H1 (cell line): ENCODE results near the gene CPLANE2. TPM values are rescaled to one million over a fixed set of nuclear protein-coding genes. Genes with fewer than 3 reads are reported as not detected.

Source experiments
- CTCF ChIA-PET: fragments of 300-600 bp; sonication (Branson Sonifier 250); formaldehyde crosslinking; loops from one replicate; lab custom pipeline; 2021; ENCODE audit not compliant: partially characterized antibody; lab: Charles Lee
- POLR2A ChIA-PET: fragments of 300-600 bp; sonication (Branson Sonifier 250); formaldehyde crosslinking; loops from one replicate; lab custom pipeline; 2021; ENCODE audit warnings: inconsistent platforms; ENCODE audit not compliant: partially characterized antibody; lab: Charles Lee
- DNase-seq, 2 experiments: peaks; one replicate each; pipeline versions ENCODE4 v3.0.0 to v3.0.0-alpha.2; 2010 to 2022; ENCODE audit warnings: low spot score in 2 of 2, low read depth in 1 of 2, mixed read lengths in 1 of 2
- FAIRE-seq: peaks from 2 replicates; lab custom pipeline; 2011; peaks lifted over from hg19 to GRCh38; lab: Jason Lieb, UNC
- H2AFZ ChIP-seq: 2 replicates; pipeline ENCODE4 v1.8.1; 2012; ENCODE audit warnings: low read length, inconsistent platforms
- H2AK5ac ChIP-seq: 2 replicates; pipeline ENCODE4 v1.6.1; 2013; ENCODE audit warnings: low read depth, low read length
- H2BK120ac ChIP-seq: replicated peaks from 2 replicates; pipeline ENCODE3; 2013; ENCODE audit warnings: low read depth, low read length, inconsistent platforms
- H2BK12ac ChIP-seq: 2 replicates; pipeline ENCODE4 v1.6.1; 2013; ENCODE audit warnings: low read depth, low read length
- H2BK15ac ChIP-seq: 2 replicates; pipeline ENCODE4 v1.6.1; 2013; ENCODE audit warnings: low read length
- H2BK20ac ChIP-seq: 2 replicates; pipeline ENCODE4 v1.6.1; 2013; ENCODE audit warnings: low read length
- H2BK5ac ChIP-seq: 2 replicates; pipeline ENCODE4 v1.6.1; 2013; ENCODE audit warnings: low read depth, low read length
- H3K14ac ChIP-seq: 2 replicates; pipeline ENCODE4 v1.6.1; 2013; ENCODE audit warnings: inconsistent platforms; ENCODE audit not compliant: insufficient read length
- H3K18ac ChIP-seq: 2 replicates; pipeline ENCODE4 v1.6.1; 2013; ENCODE audit warnings: low read length; ENCODE audit errors: extremely low read depth
- H3K23ac ChIP-seq: 2 replicates; pipeline ENCODE4 v1.6.1; 2013; ENCODE audit warnings: inconsistent platforms; ENCODE audit not compliant: insufficient read length
- H3K23me2 ChIP-seq: 2 replicates; pipeline ENCODE4 v1.6.1; 2013; ENCODE audit warnings: low read depth, low read length
- H3K27ac ChIP-seq: 2 replicates; pipeline ENCODE4 v1.6.1; 2011; ENCODE audit warnings: low read depth, low read length, inconsistent platforms
- H3K27me3 ChIP-seq, 4 experiments: replicated peaks in 1 of 4; 1 replicate in 1 of 4; 2 replicates in 3 of 4; pipeline versions ENCODE4 v1.6.1 to v1.8.1; 2011 to 2013; ENCODE audit warnings: low read length in 3 of 4, mild to moderate bottlenecking in 3 of 4, inconsistent platforms in 2 of 4, mixed read lengths in 2 of 4, moderate library complexity in 1 of 4; ENCODE audit not compliant: control insufficient read depth in 3 of 4, insufficient read depth in 3 of 4; ENCODE audit errors: extremely low read depth in 1 of 4
- H3K36me3 ChIP-seq, 4 experiments: 2 replicates each; pipeline versions ENCODE4 v1.6.1 to v1.8.1; 2011 to 2013; ENCODE audit warnings: mild to moderate bottlenecking in 4 of 4, low read length in 3 of 4, moderate library complexity in 2 of 4, control low read depth in 1 of 4, inconsistent platforms in 1 of 4; ENCODE audit not compliant: insufficient read depth in 4 of 4, control insufficient read depth in 2 of 4
- H3K4ac ChIP-seq: replicated peaks from 2 replicates; pipeline ENCODE3; 2013; ENCODE audit warnings: low read length, low read depth, mixed read lengths, inconsistent platforms; ENCODE audit not compliant: insufficient read length
- H3K4me1 ChIP-seq, 4 experiments: replicated peaks in 1 of 4; 1 replicate in 1 of 4; 2 replicates in 3 of 4; pipeline versions ENCODE4 v1.6.1 to v1.8.1; 2011 to 2013; ENCODE audit warnings: low read length in 3 of 4, inconsistent platforms in 2 of 4, mixed read lengths in 1 of 4; ENCODE audit not compliant: insufficient read depth in 4 of 4, control insufficient read depth in 3 of 4
- H3K4me2 ChIP-seq, 2 experiments: 2 replicates each; pipeline versions ENCODE4 v1.6.1 to v1.8.1; 2011 to 2013; ENCODE audit warnings: low read depth in 2 of 2, low read length in 2 of 2, control low read depth in 1 of 2, inconsistent platforms in 1 of 2, mild to moderate bottlenecking in 1 of 2; ENCODE audit not compliant: insufficient read depth in 1 of 2
- H3K4me3 ChIP-seq, 4 experiments: fragments of 200-600, 300-600 bp in 1 of 4; sonication (generic), shearing (Covaris generic), sonication (Bioruptor Twin) in 1 of 4; 2 replicates each; pipeline versions ENCODE4 v1.5.1 to v1.8.1; 2011 to 2016; ENCODE audit warnings: low read length in 4 of 4, low read depth in 3 of 4, control low read depth in 2 of 4, inconsistent platforms in 2 of 4, mild to moderate bottlenecking in 2 of 4, mixed read lengths in 1 of 4, moderate library complexity in 1 of 4; ENCODE audit not compliant: insufficient read depth in 2 of 4; ENCODE audit errors: extremely low read depth in 1 of 4
- H3K56ac ChIP-seq: replicated peaks from 2 replicates; pipeline ENCODE3; 2013; ENCODE audit warnings: low read depth, mild to moderate bottlenecking, mixed read lengths, low read length, inconsistent platforms; ENCODE audit not compliant: insufficient read length
- H3K79me1 ChIP-seq: 2 replicates; pipeline ENCODE4 v1.6.1; 2013; ENCODE audit warnings: low read depth, low read length, control low read depth
- H3K79me2 ChIP-seq, 2 experiments: 2 replicates each; pipeline versions ENCODE4 v1.6.1 to v1.8.1; 2012 to 2013; ENCODE audit warnings: low read length in 2 of 2, mild to moderate bottlenecking in 2 of 2, inconsistent platforms in 1 of 2; ENCODE audit not compliant: insufficient read depth in 2 of 2, control insufficient read depth in 1 of 2
- H3K9ac ChIP-seq, 4 experiments: replicated peaks in 1 of 4; 1 replicate in 1 of 4; 2 replicates in 3 of 4; pipeline versions ENCODE4 v1.6.1 to v1.8.1; 2011 to 2013; ENCODE audit warnings: low read depth in 3 of 4, low read length in 3 of 4, control low read depth in 2 of 4, mild to moderate bottlenecking in 2 of 4, moderate library complexity in 2 of 4, inconsistent platforms in 1 of 4; ENCODE audit errors: extremely low read depth in 1 of 4
- H3K9me3 ChIP-seq, 2 experiments: 2 replicates each; pipeline versions ENCODE4 v1.6.1 to v1.8.1; 2012 to 2013; ENCODE audit warnings: mild to moderate bottlenecking in 2 of 2, moderate library complexity in 2 of 2, control low read depth in 1 of 2, inconsistent platforms in 1 of 2, low read depth in 1 of 2, low read length in 1 of 2, mixed read lengths in 1 of 2; ENCODE audit not compliant: insufficient read depth in 2 of 2
- H4K20me1 ChIP-seq, 2 experiments: replicated peaks in 1 of 2; 2 replicates each; pipeline versions ENCODE3 to v1.8.1; 2011 to 2013; ENCODE audit warnings: inconsistent platforms in 2 of 2, low read length in 2 of 2, mild to moderate bottlenecking in 1 of 2; ENCODE audit not compliant: insufficient read depth in 2 of 2, control insufficient read depth in 1 of 2
- H4K5ac ChIP-seq: 2 replicates; pipeline ENCODE4 v1.6.1; 2013; ENCODE audit warnings: low read length, low read depth, mixed read lengths, inconsistent platforms; ENCODE audit not compliant: insufficient read length
- H4K8ac ChIP-seq: 2 replicates; pipeline ENCODE4 v1.8.0; 2013; ENCODE audit warnings: mild to moderate bottlenecking, moderate library complexity, low read length, inconsistent platforms; ENCODE audit not compliant: insufficient read depth; ENCODE audit errors: extremely low read depth
- H4K91ac ChIP-seq: replicated peaks from 2 replicates; pipeline ENCODE3; 2013; ENCODE audit warnings: low read length, mixed read lengths, inconsistent platforms; ENCODE audit not compliant: insufficient read length
- BCL11A ChIP-seq, 2 experiments: IDR thresholded peaks; one replicate each; pipeline ENCODE4 v1.6.1; 2011; ENCODE audit warnings: low read depth in 2 of 2, low read length in 2 of 2, mild to moderate bottlenecking in 2 of 2
- CBX8 ChIP-seq: fragments of 300-800, 300-1000 bp; sonication (generic); IDR thresholded peaks from 2 replicates; pipeline ENCODE4 v1.7.1; 2016; ENCODE audit warnings: low read depth, low read length, borderline replicate concordance
- EGR1 ChIP-seq: IDR thresholded peaks from 2 replicates; pipeline ENCODE4 v1.6.1; 2011; ENCODE audit warnings: low read depth, low read length, borderline replicate concordance
- NRF1 ChIP-seq: IDR thresholded peaks from 2 replicates; pipeline ENCODE4 v1.6.1; 2011; ENCODE audit warnings: mild to moderate bottlenecking, low read depth, low read length, improper control_type of control experiment
- RAD21 ChIP-seq, 2 experiments: IDR thresholded peaks in 1 of 2; conservative IDR thresholded peaks in 1 of 2; 2 replicates each; pipeline ENCODE4 v1.6.1; 2011; ENCODE audit warnings: low read depth in 2 of 2, low read length in 2 of 2, improper control_type of control experiment in 1 of 2, inconsistent platforms in 1 of 2, mild to moderate bottlenecking in 1 of 2, moderate library complexity in 1 of 2
- TAF1 ChIP-seq: IDR thresholded peaks from 2 replicates; pipeline ENCODE4 v1.6.1; 2011; ENCODE audit warnings: mild to moderate bottlenecking, low read depth, low read length
- TCF12 ChIP-seq: IDR thresholded peaks from 2 replicates; pipeline ENCODE4 v1.6.1; 2011; ENCODE audit warnings: low read depth, mild to moderate bottlenecking, low read length
- whole genome bisulfite sequencing, 2 experiments: shearing (Covaris generic) in 1 of 2; methylation state at CpG; one replicate each; pipeline versions ENCODE4 v1.1.6 to v1.1.7; 2013 to 2015; ENCODE audit warnings: low lambda C conversion rate in 2 of 2, mixed read lengths in 2 of 2, inconsistent platforms in 1 of 2, low coverage in 1 of 2, missing lambda C conversion rate in 1 of 2; ENCODE audit not compliant: insufficient replicate concordance in 2 of 2, insufficient coverage in 1 of 2, insufficient read length in 1 of 2; ENCODE audit errors: extremely low coverage in 1 of 2, missing lambda C conversion rate in 1 of 2; 5-methylcytosine and 5-hydroxymethylcytosine counted together
- polyA plus RNA-seq, 7 experiments: library from polyadenylated mRNA; depleted of rRNA in 3 of 7; stranded (reverse) in 5 of 7; unstranded in 2 of 7; fragments of >200 nt in 5 of 7; fragments of 200-250 nt in 2 of 7; gene quantifications; 1 replicate in 5 of 7; 2 replicates in 1 of 7; 4 replicates in 1 of 7; pipeline versions ENCODE4 v1.2.1 to v1.2.3, GENCODE V29; 2011 to 2013; ENCODE audit warnings: missing spikeins in 2 of 7, mixed read lengths in 2 of 7
- total RNA-seq: library from RNA; stranded (reverse); fragmentation: NEBNext Ultra II Directional; extraction: Animal tissue kit (Norgen Biotek cat#: 25700); gene quantifications from 2 replicates; pipeline ENCODE4 v1.2.1, GENCODE V29; 2021

The CPLANE2 gene
- total and polyA plus RNA-seq, 2 of the 8 experiments (the other 6 are each of a cell fraction or from before 2014, with no cell fraction given), result 2.3 to 2.5 TPM

- H2BK120ac ChIP-seq, result no peak overlapping the region
- no peak overlapping the region for H3K9ac ChIP-seq
- no peaks in the 10 kb centered on the region for H3K9me3 ChIP-seq
- peaks cover 0 to 9% (median 3%) of the 10 kb centered on the region in 4 experiments; a peak in 5 of 7 replicates for H3K4me1 ChIP-seq
- no peak overlapping the region for H2BK15ac ChIP-seq
- 93% methylated on average over 8 of the region's 8 CpGs; no CpG with 5 or more reads in 1 of the 2 experiments for WGBS, 2 experiments
- H3K4ac ChIP-seq, result no peak overlapping the region
- no peak overlapping the region for H3K18ac ChIP-seq
- no peak overlapping the region for H3K4me3 ChIP-seq
- TF ChIP-seq TAF1 (no peak), EGR1 (no peak), BCL11A (IDR thresholded peaks at IDR 0.05; ENCODE audit: low read depth in 2 of 2, low read length in 2 of 2) (no peak), NRF1 (no peak), TCF12 (no peak), RAD21 (IDR thresholded peaks at IDR 0.05 in 1 of 2, conservative IDR thresholded peaks at IDR 0.05 in 1 of 2; ENCODE audit: low read depth in 2 of 2, low read length in 2 of 2) (no peak), CBX8 (no peak)
- no peak overlapping the region for H2BK5ac ChIP-seq
- no peak overlapping the region for H2AK5ac ChIP-seq
- H2AFZ ChIP-seq, result no peak overlapping the region
- H2BK20ac ChIP-seq, result no peak overlapping the region
- POLR2A ChIA-PET, result interaction anchor here (0.7 to 2.5 kb wide), 2 partner anchors 27 to 36 kb away, joined by 4 to 8 read pairs; no protein-coding TSS in a partner anchor
- no peak overlapping the region for H3K4me2 ChIP-seq
- no peaks in the 10 kb centered on the region; the same call in 1 of the 2 replicates for H3K79me1 ChIP-seq
- H4K8ac ChIP-seq, result no peak overlapping the region
- H3K23me2 ChIP-seq, result peaks cover 6% of the 10 kb centered on the region
- H2BK12ac ChIP-seq, result no peak overlapping the region
- no peaks in the 10 kb centered on the region for H3K79me2 ChIP-seq
- H4K91ac ChIP-seq, result no peak overlapping the region
- no peak overlapping the region for H3K56ac ChIP-seq
- peaks cover 0 to 3% of the 10 kb centered on the region in 2 experiments for H4K20me1 ChIP-seq
- H3K36me3 ChIP-seq, result no peaks in the 10 kb centered on the region
- FAIRE-seq (no peak), DNase-seq (no peak)
- H4K5ac ChIP-seq, result no peak overlapping the region
- no peak overlapping the region for H3K23ac ChIP-seq
- no peak overlapping the region for H3K14ac ChIP-seq
- CTCF ChIA-PET, result interaction anchor here (0.6 to 13.8 kb wide), 5 partner anchors 12 to 151 kb away, joined by 3 to 106 read pairs (median 4); no protein-coding TSS in a partner anchor
- no peak overlapping the region for H3K27ac ChIP-seq
- peaks cover 0 to 13% (median 10%) of the 10 kb centered on the region in 4 experiments; a peak in 6 of 7 replicates for H3K27me3 ChIP-seq
Observed at GRCh38 chr1:16233431-16233830, 3.6 kb downstream of the CPLANE2 start.
